Astrocyte of the cerebellum (primary cell): Measurements from ENCODE around the gene ABCC5.
"Not testable (repeated sequence)": the region's sequence is repeated elsewhere in the genome, so short reads cannot be mapped to it uniquely, and the experiment has no call there.

Source experiments
- DNase-seq: peaks from one replicate; pipeline ENCODE4 v3.0.0-alpha.2; 2011; ENCODE audit warnings: low read depth
- H3K4me3 ChIP-seq: 2 replicates; pipeline ENCODE4 v1.5.1; 2011; ENCODE audit warnings: mild to moderate bottlenecking, low read depth, low read length, moderate library complexity
- in situ Hi-C: cut with HindIII; loops from 2 replicates; pipeline ENCODE4 v1.10.0; 2017; ENCODE audit warnings: low sequenced_read_pairs
- TF ChIP-seq, protein P1 (sequence below): IDR thresholded peaks from 2 replicates; pipeline ENCODE4 v1.5.1; 2012; ENCODE audit warnings: low read length, low read depth, moderate library complexity, mild to moderate bottlenecking; ENCODE audit errors: missing control alignments

Gene ABCC5

GRCh38 chr3:184008161-184008560, 9.5 kb downstream of the ABCC5 start:
- in situ Hi-C loops: loop anchor here (5.0 kb wide), 1 partner anchor 46 kb away; no protein-coding TSS in a partner anchor
- no peak for DNase-seq
- H3K4me3 ChIP-seq: no peak overlapping the region
- TF ChIP-seq, protein P1, sequence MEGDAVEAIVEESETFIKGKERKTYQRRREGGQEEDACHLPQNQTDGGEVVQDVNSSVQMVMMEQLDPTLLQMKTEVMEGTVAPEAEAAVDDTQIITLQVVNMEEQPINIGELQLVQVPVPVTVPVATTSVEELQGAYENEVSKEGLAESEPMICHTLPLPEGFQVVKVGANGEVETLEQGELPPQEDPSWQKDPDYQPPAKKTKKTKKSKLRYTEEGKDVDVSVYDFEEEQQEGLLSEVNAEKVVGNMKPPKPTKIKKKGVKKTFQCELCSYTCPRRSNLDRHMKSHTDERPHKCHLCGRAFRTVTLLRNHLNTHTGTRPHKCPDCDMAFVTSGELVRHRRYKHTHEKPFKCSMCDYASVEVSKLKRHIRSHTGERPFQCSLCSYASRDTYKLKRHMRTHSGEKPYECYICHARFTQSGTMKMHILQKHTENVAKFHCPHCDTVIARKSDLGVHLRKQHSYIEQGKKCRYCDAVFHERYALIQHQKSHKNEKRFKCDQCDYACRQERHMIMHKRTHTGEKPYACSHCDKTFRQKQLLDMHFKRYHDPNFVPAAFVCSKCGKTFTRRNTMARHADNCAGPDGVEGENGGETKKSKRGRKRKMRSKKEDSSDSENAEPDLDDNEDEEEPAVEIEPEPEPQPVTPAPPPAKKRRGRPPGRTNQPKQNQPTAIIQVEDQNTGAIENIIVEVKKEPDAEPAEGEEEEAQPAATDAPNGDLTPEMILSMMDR: no peak

GRCh38 chr3:184007143-184007813, 10.4 kb downstream of the ABCC5 start:
- in situ Hi-C loops: loop anchor here (5.0 kb wide), 1 partner anchor 45 kb away; no protein-coding TSS in a partner anchor
- DNase-seq, H3K4me3 ChIP-seq: not testable (repeated sequence)

DNA sequence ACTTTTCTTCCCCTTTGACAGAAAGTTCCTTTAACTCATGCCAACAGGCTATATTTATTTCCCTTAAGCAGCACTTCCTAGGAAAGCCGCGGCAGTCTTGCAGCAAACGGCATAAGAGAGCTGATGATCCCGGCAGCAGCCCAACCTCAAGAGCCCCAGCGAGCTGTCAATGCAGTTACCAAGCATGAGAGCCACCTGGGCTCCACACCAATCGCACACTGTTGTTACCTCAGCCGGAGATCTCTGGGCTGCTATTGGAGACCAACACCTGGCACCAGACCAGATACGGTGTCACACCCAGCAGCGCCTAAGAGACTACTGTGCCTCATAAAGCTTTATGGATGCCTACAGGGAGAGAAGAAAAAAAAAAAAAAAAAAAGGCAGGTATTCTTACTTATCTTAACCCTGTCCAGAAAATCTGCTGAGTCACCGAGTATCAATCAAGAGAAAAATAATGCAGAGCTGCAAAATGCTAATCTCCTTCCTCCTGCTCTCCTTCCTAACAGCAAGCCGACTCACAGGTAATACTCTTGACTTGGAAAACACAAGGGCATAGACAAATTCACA, 11.7 kb downstream of the ABCC5 start:
- DNase-seq: no peak
- TF ChIP-seq, protein P1: no peak
- in situ Hi-C loops: loop anchor here (5.0 kb wide), 1 partner anchor 44 kb away; no protein-coding TSS in a partner anchor
- H3K4me3 ChIP-seq: no peak overlapping the region

- H3K4me3 ChIP-seq: no peak overlapping the region
- no peak for DNase-seq
- TF ChIP-seq, protein P1: no peak
- in situ Hi-C loops: no loop called here
Measured at GRCh38 chr3:184004476-184004875, 13.2 kb downstream of the ABCC5 start.

- in situ Hi-C loops: no loop called here
- DNase-seq: peak; percentile 19
- TF ChIP-seq, protein P1: no peak
- H3K4me3 ChIP-seq: no peak overlapping the region
Measured at GRCh38 chr3:184003187-184003967, 14.3 kb downstream of the ABCC5 start.

GRCh38 chr3:184002469-184002868, 15.2 kb downstream of the ABCC5 start:
- DNase-seq: no peak
- H3K4me3 ChIP-seq: no peak overlapping the region
- in situ Hi-C loops: no loop called here
- TF ChIP-seq, protein P1: no peak
